Measurements from ENCODE around the gene INPP5A. TPM values are rescaled to one million over a fixed set of nuclear protein-coding genes. Genes with fewer than 3 reads are reported as not detected.

The INPP5A gene
- total RNA-seq, 1 donor from 2014 or later = 45.2 TPM

GRCh38 chr10:132580143-132580542 lies 42.6 kb downstream of the INPP5A start:
- Mint-ChIP-seq H3K4me3 (ENCODE audit: unreplicated experiment) (no peak overlapping the region), H3K27me3 (ENCODE audit: unreplicated experiment) (peaks cover 5% of the 10 kb centered on the region), H3K27ac (ENCODE audit: unreplicated experiment) (peak overlapping the region; percentile 5), H3K4me1 (ENCODE audit: unreplicated experiment) (peaks cover 9% of the 10 kb centered on the region), H3K9me3 (ENCODE audit: unreplicated experiment) (no peaks in the 10 kb centered on the region), H3K36me3 (ENCODE audit: low read depth, unreplicated experiment) (no peaks in the 10 kb centered on the region)
- no peak for TF ChIP-seq CTCF (IDR thresholded peaks at IDR 0.05; ENCODE audit: unreplicated experiment)
- DNase-seq (ENCODE audit: low spot score) = no peak

- DNase-seq (ENCODE audit: low spot score) = no peak
- no peaks in the 10 kb centered on the region for H3K9me3 Mint-ChIP-seq (ENCODE audit: unreplicated experiment)
Measured at GRCh38 chr10:132580617-132581016, 43.0 kb downstream of the INPP5A start.

GRCh38 chr10:132582137-132582536 lies 44.5 kb downstream of the INPP5A start:
- Mint-ChIP-seq H3K4me1 (ENCODE audit: unreplicated experiment) (peaks cover 20% of the 10 kb centered on the region), H3K9me3 (ENCODE audit: unreplicated experiment) (no peaks in the 10 kb centered on the region)

More at GRCh38 chr10:132580617-132581016, 43.0 kb downstream of the INPP5A start:
- Mint-ChIP-seq H3K36me3 (ENCODE audit: low read depth, unreplicated experiment) (no peaks in the 10 kb centered on the region), H3K27ac (ENCODE audit: unreplicated experiment) (no peak overlapping the region), H3K4me1 (ENCODE audit: unreplicated experiment) (peaks cover 10% of the 10 kb centered on the region), H3K4me3 (ENCODE audit: unreplicated experiment) (no peak overlapping the region), H3K27me3 (ENCODE audit: unreplicated experiment) (peaks cover 5% of the 10 kb centered on the region)
- TF ChIP-seq CTCF (IDR thresholded peaks at IDR 0.05; ENCODE audit: unreplicated experiment) = no peak

GRCh38 chr10:132582771-132583170 lies 45.2 kb downstream of the INPP5A start:
- H3K36me3 Mint-ChIP-seq (ENCODE audit: low read depth, unreplicated experiment) = no peaks in the 10 kb centered on the region
- H3K4me3 Mint-ChIP-seq (ENCODE audit: unreplicated experiment) = no peak overlapping the region
- no peak for DNase-seq (ENCODE audit: low spot score)
- peaks cover 8% of the 10 kb centered on the region for H3K27me3 Mint-ChIP-seq (ENCODE audit: unreplicated experiment)
- H3K4me1 Mint-ChIP-seq (ENCODE audit: unreplicated experiment) = peaks cover 25% of the 10 kb centered on the region
- H3K9me3 Mint-ChIP-seq (ENCODE audit: unreplicated experiment) = no peaks in the 10 kb centered on the region
- TF ChIP-seq CTCF (IDR thresholded peaks at IDR 0.05; ENCODE audit: unreplicated experiment) = no peak
- H3K27ac Mint-ChIP-seq (ENCODE audit: unreplicated experiment) = no peak overlapping the region

More at GRCh38 chr10:132582137-132582536, 44.5 kb downstream of the INPP5A start:
- TF ChIP-seq CTCF (IDR thresholded peaks at IDR 0.05; ENCODE audit: unreplicated experiment) = no peak
- Mint-ChIP-seq H3K36me3 (ENCODE audit: low read depth, unreplicated experiment) (no peaks in the 10 kb centered on the region), H3K27ac (ENCODE audit: unreplicated experiment) (no peak overlapping the region), H3K27me3 (ENCODE audit: unreplicated experiment) (peaks cover 6% of the 10 kb centered on the region), H3K4me3 (ENCODE audit: unreplicated experiment) (no peak overlapping the region)
- no peak for DNase-seq (ENCODE audit: low spot score)

GRCh38 chr10:132583456-132583855 lies 45.9 kb downstream of the INPP5A start:
- Mint-ChIP-seq H3K27ac (ENCODE audit: unreplicated experiment) (no peak overlapping the region), H3K9me3 (ENCODE audit: unreplicated experiment) (no peaks in the 10 kb centered on the region), H3K4me1 (ENCODE audit: unreplicated experiment) (peaks cover 31% of the 10 kb centered on the region), H3K27me3 (ENCODE audit: unreplicated experiment) (peaks cover 7% of the 10 kb centered on the region), H3K36me3 (ENCODE audit: low read depth, unreplicated experiment) (no peaks in the 10 kb centered on the region), H3K4me3 (ENCODE audit: unreplicated experiment) (no peak overlapping the region)
- DNase-seq (ENCODE audit: low spot score) = no peak
- no peak for TF ChIP-seq CTCF (IDR thresholded peaks at IDR 0.05; ENCODE audit: unreplicated experiment)

Data from endothelial cell (in vitro differentiated cells).